ENCODE measurements around the gene SLC16A5.
"Not testable (repeated sequence)": the region's sequence is repeated elsewhere in the genome, so short reads cannot be mapped to it uniquely, and the experiment has no call there.

Gene SLC16A5

DNA sequence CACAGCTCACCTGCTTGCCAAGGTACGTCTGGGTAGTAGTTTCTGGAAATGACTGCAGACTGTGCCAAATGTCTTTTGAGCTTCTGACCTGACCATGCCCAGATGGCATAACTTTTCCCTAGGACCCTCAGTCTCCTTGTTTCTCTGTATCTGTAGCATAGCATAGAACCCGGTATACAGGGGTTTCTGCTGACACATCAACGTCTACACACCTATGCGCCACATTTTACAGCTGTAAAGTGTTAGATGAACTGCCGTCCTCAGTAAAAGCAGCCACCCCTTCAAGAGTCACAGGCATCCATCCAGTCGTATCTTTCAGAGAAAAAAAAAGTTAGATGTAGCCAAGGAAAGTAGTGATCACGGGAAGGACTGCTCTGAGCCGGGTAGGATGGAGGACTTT lies 23.3 kb upstream of the SLC16A5 start:
- FAIRE-seq: no peak

DNA sequence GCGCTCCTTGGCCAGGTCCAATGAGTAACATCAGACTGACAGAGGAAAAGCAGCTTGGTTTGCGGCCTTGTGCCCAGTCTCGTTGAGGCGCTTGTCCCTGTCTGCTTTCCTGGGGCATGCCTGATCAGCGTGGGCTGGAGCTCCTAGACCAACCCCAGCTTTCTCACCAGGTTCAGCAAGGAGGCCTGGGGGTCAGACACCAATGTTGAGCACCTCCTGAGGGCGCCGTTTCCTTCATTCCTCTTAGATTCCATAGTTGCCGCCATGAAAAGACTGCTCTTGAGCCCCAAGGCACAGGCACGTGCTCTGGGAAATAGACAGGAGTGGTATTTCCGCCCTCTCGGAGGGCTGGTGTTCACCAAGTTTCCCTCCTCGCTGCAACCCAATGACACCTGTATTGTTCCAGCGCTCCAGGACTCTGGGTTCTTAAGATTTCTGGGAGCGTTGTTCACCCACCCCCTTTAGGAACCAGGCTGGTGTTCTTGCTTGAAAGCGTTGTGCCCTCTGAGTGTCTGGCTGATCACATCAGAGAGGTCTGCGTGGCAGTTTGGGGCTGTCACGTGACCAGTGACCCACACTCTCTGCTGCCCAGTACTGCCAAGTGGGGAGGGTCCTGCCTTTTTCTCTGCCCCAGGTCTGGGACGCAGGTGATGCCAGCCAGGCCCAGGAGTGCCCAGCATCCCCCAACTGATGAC lies 22.7 kb upstream of the SLC16A5 start:
- FAIRE-seq: no peak

DNA sequence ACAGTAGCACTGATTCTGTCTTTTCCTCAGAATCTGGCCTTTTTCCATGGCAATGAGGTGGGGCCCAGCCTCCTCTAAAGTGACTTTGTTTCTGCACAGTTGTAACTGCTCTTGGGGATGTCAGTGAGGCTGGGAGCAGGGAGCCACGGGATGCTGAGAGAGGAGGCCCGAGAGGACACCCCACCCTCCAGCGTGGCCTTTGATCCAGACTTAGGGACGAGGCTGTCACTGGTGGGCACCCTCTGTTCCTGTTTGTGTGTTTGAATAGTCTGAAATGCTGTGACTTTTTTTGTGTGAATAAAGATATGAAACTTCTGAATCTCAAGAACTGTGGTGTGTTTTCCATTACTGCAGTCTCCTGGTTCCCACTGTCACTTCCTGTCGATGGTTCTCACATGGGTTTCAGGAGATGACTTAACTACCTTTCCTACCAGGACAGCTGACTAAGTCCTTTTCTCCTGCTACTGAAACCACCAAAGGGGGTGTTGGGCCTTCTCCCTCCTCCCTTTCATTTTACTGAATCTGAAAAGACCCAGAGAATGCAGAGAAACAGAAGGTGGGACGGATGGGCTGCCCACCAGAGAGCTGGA lies 22.1 kb upstream of the SLC16A5 start:
- FAIRE-seq: no peak

DNA sequence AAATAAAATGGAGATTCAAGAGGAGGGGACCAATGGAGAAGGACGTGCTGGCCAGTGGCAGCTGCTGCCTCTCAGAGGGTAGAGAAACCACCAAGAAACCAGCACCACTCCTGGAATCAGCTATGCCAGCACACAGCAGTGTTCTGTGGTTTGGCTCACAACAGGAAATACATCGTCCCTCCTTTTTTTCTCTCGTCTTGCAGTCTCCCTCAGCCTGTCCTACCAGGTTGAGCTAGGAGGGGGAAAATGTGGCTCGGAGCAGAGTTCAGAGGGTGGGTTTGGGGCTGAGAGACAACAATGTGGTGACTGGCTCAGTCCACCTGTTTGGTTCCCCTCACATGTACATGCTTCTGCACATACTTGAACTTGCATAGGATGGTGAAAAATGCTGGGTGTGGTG lies 19.9 kb upstream of the SLC16A5 start:
- FAIRE-seq: no peak

DNA sequence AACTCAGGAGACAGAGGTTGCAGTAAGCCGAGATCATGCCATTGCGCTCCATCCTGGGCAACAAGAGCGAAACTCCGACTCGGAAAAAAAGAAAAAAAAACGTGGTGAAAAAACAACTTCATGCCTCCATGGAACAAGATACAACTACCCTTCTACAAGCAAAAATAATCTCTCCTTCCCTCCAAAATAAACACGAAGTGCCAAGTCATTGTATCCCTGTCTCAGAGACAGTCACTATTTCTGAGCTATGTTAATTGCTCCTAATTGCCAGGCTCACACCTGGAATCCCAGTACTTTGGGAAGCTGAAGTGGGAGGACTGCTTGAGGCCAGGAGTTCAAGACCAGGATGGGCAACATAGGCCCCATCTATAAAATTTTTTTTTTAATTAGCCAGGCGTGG lies 19.0 kb upstream of the SLC16A5 start:
- FAIRE-seq: no peak

DNA sequence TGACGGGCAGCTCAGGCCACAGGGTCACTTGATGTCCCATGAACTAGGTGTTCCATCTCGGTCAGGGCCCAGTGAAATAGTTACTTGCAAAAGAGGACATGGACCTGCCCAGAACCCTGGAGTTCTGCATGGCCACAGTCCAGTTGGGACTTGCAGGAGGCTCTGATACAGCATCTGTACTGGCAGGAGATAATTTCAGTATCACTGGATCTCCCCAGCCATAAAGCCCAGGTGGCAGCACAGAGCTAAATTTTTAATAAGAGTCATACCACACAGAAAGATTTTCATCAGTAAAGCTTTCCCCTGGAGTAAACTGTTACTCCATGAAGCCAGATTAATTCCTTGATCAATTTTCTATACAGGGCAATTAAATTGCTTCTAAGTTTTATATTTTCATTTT lies 18.0 kb upstream of the SLC16A5 start:
- no peak for FAIRE-seq

DNA sequence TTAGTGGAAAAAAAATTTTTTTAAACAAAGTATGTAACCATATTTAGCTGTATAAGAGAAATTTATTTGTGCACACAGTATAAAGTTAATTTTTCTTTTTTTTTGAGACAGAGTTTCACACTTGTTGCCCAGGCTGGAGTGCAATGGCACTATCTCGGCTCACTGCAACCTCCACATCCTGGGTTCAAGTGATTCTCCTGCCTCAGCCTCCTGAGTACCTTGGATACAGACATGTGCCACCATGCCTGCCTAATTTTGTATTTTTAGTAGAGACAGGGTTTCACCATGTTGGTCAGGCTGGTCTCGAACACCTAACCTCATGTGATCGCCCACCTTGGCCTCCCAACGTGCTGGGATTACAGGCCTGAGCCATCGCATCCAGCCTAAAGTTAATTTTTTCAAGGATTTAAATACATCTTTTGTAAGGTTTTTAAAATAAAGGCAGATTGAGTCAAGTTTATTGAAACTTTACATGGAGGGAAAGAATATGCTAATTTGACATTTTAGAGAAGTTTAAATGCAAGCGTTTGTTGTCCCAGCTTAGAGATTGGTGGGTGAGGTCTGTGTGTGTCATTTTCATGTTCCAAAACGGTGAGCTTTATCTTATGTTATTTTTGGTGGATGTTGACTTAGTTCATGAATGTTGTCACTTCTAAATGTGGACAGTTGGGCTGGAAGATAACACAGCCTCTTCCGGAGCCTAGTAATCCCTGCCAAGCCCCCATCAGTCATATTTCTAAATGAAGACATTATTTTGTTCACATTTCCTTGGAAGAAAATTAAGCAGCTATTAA lies 16.1 kb upstream of the SLC16A5 start:
- FAIRE-seq: not testable (repeated sequence)

DNA sequence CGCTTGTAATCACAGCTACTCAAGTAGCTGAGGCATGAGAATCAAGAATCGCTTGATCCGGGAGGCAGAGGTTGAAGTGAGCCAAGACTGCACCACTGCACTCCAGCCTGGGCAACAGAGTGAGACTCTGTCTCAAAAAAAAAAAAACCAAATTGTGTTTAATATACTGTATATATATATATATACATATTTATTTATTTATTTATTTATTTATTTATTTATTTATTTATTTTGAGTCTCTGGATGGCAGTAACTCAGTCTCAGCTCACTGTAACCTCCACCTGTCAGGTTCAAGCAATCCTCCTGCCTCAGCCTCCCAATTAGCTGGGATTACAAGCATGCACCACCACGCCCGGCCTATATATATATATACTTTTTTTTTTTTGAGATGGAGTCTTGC lies 14.8 kb upstream of the SLC16A5 start:
- not testable (repeated sequence) for FAIRE-seq

DNA sequence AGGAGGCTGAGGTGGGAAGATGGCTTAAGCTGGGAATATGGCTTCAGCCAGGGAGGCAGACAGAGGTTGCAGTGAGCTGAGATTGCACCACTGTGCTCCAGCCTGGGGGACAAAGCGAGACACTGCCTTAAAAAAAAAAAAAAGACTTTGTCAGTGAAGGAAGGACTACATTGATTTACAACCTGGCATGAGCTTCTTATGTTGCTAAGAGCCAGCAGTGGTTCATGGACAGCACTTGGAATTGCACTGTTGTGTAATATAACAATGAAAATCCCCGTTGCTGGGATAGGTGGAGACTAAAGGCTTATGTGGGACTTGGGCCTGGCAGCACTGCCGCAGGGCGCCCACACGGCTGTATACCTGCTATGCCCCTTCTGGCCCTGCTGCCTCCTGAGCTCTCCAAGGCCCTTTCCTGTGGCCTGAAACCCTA lies 14.1 kb upstream of the SLC16A5 start:
- FAIRE-seq: no peak

DNA sequence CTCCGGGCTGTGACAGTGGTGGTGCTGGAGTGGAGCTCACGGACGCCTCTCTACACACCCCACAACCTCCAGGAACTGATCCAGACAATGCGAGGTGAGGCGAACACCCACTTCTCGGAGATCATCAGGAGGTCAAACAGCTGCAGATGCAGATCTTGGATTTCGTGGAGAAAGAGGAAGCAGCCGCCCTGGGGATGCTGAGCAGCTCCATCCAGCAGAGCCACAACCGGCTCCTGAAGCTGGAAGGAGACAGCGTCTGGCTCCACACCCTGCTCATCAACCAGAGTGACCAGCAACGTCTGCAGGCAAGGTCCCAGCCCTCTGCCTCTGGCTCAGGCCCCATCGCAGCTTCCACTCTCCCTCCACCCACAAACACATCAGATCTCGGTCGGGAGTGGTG lies 13.2 kb upstream of the SLC16A5 start:
- no peak for FAIRE-seq

DNA sequence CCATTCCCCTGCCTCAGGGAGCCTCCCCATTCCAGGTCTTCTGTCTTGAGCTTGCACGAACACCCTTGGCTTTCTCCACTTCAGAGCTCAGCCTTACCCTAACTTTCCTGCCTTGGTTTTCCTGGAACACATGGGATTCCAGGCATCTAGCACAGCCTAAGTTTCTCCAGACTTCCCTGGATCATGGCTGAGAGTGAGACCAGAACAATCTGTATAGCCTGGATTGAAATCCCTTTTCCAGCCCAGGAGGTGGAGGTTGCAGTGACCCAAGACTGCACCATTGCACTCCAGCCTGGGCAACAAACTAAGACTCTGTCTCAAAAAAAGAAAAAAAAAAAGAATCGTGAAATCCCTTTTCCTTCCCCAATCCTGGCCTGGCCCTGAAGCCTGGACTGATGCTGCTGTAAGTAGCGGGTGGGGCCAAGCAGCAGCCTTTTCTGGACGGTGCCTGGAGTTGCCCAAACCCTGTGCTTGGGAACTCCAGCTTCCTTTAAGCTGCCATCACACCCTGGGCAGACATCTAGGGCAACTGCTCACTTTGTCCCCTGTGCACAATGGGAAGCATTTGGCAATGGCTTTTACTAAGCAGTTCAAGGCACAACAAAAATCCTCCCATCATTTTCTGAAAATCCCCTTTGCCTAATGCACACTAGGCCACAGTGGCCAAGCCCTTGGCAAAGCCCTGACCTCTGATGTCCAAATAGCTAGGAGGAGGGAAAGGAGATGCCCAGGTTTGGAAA lies 12.0 kb upstream of the SLC16A5 start:
- FAIRE-seq: no peak

DNA sequence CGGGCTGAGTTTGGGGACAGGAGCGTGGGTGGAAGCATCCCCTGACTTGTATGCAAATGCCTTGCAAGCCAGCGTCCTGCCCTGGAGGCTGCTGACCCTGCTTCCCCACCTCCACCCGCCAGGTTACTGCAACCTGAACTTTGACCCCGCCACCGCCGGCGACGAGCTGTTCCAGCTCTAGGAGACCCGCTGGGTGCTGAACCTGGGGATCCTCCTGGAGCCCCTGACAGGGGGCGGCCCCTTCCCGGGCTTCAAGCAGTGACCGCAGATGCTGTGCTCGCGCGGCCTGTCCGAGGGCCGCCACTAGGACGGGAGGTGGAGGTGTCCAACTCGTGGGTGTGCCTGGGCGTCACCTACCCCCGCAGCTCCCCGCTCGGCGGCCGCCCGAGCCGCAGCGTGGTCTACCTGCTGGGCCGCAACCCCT lies 10.7 kb upstream of the SLC16A5 start:
- no peak for FAIRE-seq

DNA sequence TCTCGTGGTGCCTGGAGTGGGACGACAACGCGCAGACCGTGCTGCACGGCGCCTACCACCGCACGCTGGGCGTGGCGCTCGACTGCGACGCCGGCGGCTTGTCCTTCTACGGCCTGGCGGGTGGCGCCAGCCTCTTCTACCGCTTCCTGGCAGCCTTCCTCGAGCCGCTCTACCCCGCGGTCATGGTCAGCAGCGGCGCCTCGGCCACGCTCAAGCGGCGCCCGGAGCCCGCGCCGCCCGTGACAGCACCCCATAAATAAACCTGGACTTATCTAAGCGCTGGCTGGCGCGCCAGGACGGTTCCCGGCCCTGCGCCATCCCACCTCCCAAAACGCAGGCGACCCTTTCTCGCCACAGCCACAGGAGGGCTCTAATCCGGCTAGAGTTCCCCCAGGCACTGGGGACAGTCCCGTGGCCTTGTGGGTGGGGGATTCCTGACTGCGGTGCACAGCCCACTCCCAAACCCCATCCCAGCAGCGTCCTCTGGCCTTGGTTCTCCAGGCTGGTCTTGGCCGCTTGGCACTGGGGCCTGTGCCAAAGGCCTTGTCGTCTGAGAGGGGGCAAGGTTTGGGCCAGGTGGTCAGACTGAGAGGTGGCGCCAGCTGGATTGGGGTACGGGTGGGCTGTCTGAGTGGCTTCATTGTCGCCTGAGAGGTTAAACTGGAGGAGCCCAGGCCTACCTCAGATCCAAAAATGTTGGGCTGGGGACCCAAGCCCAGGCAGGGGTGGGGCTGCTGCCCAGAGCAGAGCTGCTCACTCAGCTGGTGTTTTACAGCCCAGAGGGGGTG lies 10.1 kb upstream of the SLC16A5 start:
- no peak for FAIRE-seq

DNA sequence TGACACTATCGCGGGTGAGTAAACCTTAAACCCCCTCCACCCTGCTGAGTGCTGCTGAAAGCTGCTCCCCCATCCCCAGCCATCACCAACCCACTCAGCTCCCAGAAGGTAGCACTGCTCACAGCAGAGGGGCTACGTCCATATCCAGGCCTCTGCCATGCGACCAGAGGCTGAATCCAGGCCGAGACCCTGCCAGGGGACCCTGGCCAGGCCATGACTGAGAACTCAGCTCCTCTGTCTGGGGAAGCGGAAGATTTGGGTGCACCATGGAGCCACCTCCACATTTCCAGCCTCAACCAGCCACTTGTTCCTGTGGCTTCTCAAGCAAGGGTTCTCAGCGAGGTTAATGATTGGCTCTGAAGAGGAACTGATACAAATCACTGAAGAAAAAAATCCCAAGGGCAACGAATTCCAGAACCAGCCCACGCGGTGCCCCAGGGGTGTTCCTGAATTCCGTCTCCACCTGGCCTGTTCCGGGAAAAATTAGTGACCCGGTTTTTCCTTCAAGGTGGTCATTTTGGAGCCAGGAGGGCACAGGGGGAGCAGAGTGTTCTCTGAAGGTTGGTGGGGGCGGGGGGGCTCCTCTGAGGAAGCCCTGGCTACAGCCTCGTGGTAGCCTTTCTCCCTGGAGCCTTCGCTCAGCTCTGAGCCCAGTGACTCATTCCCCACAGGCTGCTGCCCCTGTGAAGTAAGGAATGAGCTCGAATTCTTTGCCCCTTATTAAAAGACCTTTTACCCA lies 9.3 kb upstream of the SLC16A5 start:
- FAIRE-seq: peak; percentile 93

DNA sequence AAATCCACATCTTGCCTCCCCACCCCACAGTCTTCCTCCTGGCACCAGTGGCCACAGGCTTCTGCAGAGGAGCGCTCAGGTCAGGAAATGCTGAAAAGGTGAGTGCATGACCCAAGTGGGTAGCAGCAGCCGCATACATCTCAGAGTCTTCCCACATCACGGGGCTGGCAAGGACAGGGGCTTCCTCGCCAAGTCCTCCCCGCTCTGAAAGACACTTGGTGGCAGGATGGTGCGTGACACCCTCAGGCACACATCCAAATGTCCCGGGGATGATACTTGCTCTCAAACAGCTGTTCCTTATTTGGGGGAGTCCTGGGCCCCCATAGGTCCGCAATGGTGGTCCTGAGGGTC lies 8.8 kb upstream of the SLC16A5 start:
- FAIRE-seq: no peak

DNA sequence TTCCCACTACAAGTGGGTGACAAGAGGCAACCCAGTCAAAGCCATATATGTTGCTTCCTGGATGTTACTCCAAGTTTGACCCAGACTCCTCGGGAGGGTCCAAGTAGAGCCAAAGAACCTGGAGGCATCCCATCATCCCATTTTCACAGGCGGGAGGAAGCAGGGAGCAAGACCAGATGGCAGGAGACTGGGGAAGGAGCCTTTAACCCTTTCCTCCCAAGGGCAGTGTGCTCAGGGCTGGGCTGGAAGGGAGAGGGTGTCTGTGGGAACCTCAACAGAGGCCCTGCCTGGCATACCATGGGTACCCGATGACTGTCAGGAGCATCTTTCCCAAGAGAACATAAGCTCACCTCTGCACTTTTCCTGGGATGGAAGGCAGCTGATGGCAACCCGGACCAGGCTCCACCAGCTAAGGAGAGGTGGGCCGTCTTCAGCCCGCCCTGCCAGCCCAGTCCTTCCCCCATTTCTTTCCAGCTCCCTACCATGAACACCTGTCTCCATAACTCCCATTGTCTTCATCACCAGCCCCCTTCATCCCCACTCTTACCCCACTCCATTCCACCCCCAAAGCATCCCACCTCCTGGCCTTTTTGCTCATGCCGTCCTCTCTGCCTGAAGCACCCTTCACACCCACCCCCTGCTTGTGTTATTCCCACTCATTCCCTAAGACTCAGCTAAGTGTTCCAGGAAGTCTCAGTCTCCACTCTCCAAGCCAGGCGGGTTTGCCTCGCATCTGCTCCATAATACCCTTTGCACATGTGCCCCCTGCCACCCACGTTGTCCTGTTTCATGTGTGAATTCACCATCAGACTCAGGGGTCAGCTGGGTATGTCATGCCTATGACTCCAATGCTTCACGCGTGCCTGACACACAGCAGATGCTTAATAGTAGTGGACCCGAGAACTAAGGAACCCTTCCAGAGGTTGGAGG lies 5.9 kb upstream of the SLC16A5 start:
- no peak for FAIRE-seq

DNA sequence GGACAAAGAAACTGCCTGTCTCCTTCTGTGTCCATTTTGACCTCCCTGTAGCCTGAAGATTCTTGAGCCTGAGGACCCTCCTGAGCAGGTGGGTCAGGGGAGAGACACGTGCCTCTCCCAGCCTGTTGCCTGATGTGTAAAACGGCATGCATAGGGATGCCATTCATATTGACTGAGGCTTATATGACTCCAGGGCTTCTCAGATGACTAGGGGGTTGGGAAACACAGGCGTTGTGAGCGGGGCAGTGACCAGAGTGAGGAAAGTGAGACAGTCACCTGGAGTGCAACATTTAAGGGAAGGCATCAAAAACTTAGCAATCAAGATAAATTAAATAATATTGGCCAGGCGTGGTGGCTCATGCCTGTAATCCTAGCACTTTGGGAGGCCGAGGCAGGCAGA lies 5.1 kb upstream of the SLC16A5 start:
- no peak for FAIRE-seq

DNA sequence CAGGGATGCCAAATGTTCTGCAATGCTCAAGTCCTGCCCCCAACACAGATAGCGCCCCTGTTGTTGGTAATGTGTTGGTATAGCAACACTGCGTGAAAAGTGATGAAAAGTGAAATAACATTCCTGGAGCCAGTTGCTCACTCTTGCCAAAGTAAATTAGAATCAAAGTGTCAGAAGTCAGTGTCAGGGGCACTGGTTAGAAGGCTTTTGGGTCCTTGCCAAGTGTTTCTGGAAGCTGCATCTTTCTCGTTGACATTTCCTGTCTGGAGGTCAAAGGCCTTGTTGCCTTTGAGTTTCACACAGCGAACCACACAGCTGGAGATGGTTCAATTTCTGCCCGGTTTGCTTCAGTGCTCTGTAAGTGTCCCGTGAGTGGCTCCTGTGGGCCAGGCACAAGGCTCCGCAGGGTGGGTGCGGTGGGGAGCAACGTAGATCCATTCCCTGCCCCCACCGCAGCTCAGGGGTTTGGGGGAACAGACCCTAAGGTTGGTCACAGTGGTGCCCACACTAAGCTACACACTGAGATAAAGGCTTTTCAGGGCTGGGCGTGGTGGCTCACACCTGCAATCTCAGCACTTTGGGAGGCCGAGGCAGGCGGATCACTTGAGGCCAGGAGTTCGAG lies 3.6 kb upstream of the SLC16A5 start:
- no peak for FAIRE-seq

DNA sequence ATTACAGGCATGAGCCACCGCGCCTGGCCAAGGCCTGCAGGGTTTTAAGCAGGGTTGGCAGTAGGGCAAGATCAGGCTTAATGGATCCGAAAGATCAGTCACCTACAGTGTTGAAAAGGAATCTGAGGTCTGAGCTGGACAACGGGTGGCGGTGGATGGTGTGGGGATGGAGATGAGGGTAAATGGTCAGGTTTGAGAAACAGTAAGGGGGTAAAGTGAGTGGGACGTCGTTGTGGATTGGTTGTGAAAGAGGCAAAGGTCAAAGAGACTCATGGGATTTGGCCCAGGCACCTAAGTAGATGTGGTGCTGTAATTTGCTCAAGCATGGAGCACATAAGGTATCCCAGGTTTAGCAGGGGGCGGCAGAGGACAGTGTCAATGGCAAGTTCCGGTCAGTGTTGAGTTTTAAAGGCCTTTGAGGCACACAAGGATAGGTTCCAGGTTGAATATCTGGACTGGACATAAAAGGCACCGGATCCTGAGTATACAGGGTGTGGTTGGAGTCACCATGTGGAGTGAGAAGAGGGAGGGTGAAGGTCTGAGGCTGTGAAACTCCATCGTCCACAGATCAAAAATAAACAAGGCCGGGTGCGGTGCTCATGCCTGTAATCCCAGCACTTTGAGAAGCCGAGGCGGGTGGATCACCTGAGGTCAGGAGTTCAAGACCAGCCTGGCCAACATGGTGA lies 1.1 kb upstream of the SLC16A5 start:
- no peak for FAIRE-seq

DNA sequence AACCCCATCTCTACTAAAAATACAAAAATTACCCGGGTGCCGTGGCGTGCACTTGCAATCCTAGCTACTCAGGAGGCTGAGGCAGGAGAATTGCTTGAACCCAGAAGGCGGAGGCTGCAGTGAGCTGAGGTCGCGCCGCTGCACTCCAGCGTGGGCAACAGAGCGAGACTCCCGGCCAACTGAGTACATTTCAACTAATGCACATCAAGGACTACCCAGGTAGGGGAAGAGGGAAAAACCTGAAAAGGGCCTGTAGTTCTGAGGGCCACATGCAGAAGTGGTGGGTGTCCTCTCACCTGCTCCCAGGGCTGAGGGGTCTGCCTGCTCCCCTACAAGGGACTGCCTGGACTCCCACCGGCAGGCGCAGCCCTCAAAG lies 584 bp upstream of the SLC16A5 start:
- FAIRE-seq: no peak

Measured in G401.6 (cell line).